HEK293 (cell line): ENCODE results near the gene OAF.

Experiments
- CTCF ChIP-seq: fragments of 450-650 bp; formaldehyde crosslinking; IDR thresholded peaks from 2 replicates; pipeline ENCODE4 v1.5.1; 2016; ENCODE audit warnings: missing biosample characterization, missing genetic modification characterization
- YY2 ChIP-seq: fragments of 450-650 bp; formaldehyde crosslinking; IDR thresholded peaks from 2 replicates; pipeline ENCODE4 v1.5.1; 2016; ENCODE audit warnings: missing biosample characterization, missing genetic modification characterization
- ZBTB8A ChIP-seq: fragments of 450-650 bp; formaldehyde crosslinking; IDR thresholded peaks from 2 replicates; pipeline ENCODE4 v1.5.1; 2016; ENCODE audit warnings: missing biosample characterization, missing genetic modification characterization
- ZNF175 ChIP-seq: fragments of 450-650 bp; formaldehyde crosslinking; IDR thresholded peaks from 2 replicates; pipeline ENCODE4 v1.5.1; 2016; ENCODE audit warnings: missing biosample characterization, missing genetic modification characterization
- ZNF341 ChIP-seq: fragments of 450-650 bp; formaldehyde crosslinking; IDR thresholded peaks from 2 replicates; pipeline ENCODE4; 2016; ENCODE audit warnings: low read depth, missing biosample characterization, missing genetic modification characterization
- ZNF398 ChIP-seq: fragments of 450-650 bp; formaldehyde crosslinking; IDR thresholded peaks from 2 replicates; pipeline ENCODE4 v1.5.1; 2017; ENCODE audit warnings: missing biosample characterization, missing genetic modification characterization
- ZNF513 ChIP-seq: fragments of 450-650 bp; IDR thresholded peaks from 2 replicates; pipeline ENCODE4 v1.5.1; 2018; ENCODE audit warnings: missing biosample characterization, missing genetic modification characterization
- ZNF596 ChIP-seq: fragments of 450-650 bp; IDR thresholded peaks from 2 replicates; pipeline ENCODE4 v1.5.0; 2018; ENCODE audit warnings: missing biosample characterization, mild to moderate bottlenecking, missing genetic modification characterization, moderate library complexity
- ZNF777 ChIP-seq: fragments of 450-650 bp; formaldehyde crosslinking; IDR thresholded peaks from 2 replicates; pipeline ENCODE4 v1.5.1; 2017; ENCODE audit warnings: missing biosample characterization, missing genetic modification characterization, borderline replicate concordance
- ZSCAN4 ChIP-seq: fragments of 450-650 bp; formaldehyde crosslinking; IDR thresholded peaks from 2 replicates; pipeline ENCODE4 v1.5.1; 2017; ENCODE audit warnings: missing biosample characterization, missing genetic modification characterization

GRCh38 chr11:120248551-120249278, 37.9 kb downstream of the OAF start:
- no peak for TF ChIP-seq ZNF175
- no peak for TF ChIP-seq YY2 (tag by site-specific recombination)
- TF ChIP-seq CTCF: no peak
- no peak for TF ChIP-seq ZNF596
- no peak for TF ChIP-seq ZNF513 (tag by site-specific recombination)
- no peak for TF ChIP-seq ZNF341 (tag by site-specific recombination)
- no peak for TF ChIP-seq ZSCAN4
- TF ChIP-seq ZNF777: no peak
- TF ChIP-seq ZBTB8A: no peak
- TF ChIP-seq ZNF398 (tag by site-specific recombination): no peak
